HEK293 (cell line): ENCODE data around the gene MRPS18B.

ENCODE experiments used
- BCL11B ChIP-seq: fragments of 450-650 bp; formaldehyde crosslinking; IDR thresholded peaks from 2 replicates; pipeline ENCODE4 v1.5.1; 2016; ENCODE audit warnings: low read depth, missing biosample characterization, missing genetic modification characterization
- CTCF ChIP-seq: fragments of 450-650 bp; formaldehyde crosslinking; IDR thresholded peaks from 2 replicates; pipeline ENCODE4 v1.5.1; 2016; ENCODE audit warnings: missing biosample characterization, missing genetic modification characterization
- KLF8 ChIP-seq: fragments of 450-650 bp; formaldehyde crosslinking; IDR thresholded peaks from 2 replicates; pipeline ENCODE4 v1.5.1; 2016; ENCODE audit warnings: missing biosample characterization, missing genetic modification characterization
- MYNN ChIP-seq: fragments of 450-650 bp; formaldehyde crosslinking; IDR thresholded peaks from 2 replicates; pipeline ENCODE4 v1.5.1; 2016; ENCODE audit warnings: missing biosample characterization, missing genetic modification characterization, borderline replicate concordance
- REST ChIP-seq: fragments of 450-650 bp; formaldehyde crosslinking; IDR thresholded peaks from 2 replicates; pipeline ENCODE4 v1.5.1; 2016; ENCODE audit warnings: missing biosample characterization, missing genetic modification characterization
- SCRT2 ChIP-seq: fragments of 450-650 bp; formaldehyde crosslinking; IDR thresholded peaks from 2 replicates; pipeline ENCODE4 v1.5.1; 2016; ENCODE audit warnings: missing biosample characterization, missing genetic modification characterization
- ZNF335 ChIP-seq: fragments of 450-650 bp; formaldehyde crosslinking; conservative IDR thresholded peaks from 2 replicates; pipeline ENCODE4 v1.5.1; 2016; ENCODE audit warnings: missing biosample characterization, missing genetic modification characterization
- ZNF530 ChIP-seq: fragments of 450-650 bp; formaldehyde crosslinking; IDR thresholded peaks from 2 replicates; pipeline ENCODE4 v1.5.1; 2016; ENCODE audit warnings: low read depth, missing biosample characterization, missing genetic modification characterization
- TF ChIP-seq, protein P1 (sequence below): fragments of 450-650 bp; formaldehyde crosslinking; IDR thresholded peaks from 2 replicates; pipeline ENCODE4 v1.5.1; 2017; ENCODE audit warnings: missing biosample characterization, missing genetic modification characterization
- TF ChIP-seq, protein P2 (sequence below): fragments of 450-650 bp; formaldehyde crosslinking; optimal IDR thresholded peaks from 2 replicates; pipeline ENCODE3; 2016; ENCODE audit warnings: missing biosample characterization, mild to moderate bottlenecking, missing genetic modification characterization

- peak; percentile 50 for TF ChIP-seq CTCF (tag by site-specific recombination)
- no peak for TF ChIP-seq KLF8 (tag by site-specific recombination)
- TF ChIP-seq ZNF530 (tag by site-specific recombination), result no peak
- TF ChIP-seq ZNF335 (tag by site-specific recombination), result no peak
- no peak for TF ChIP-seq MYNN (tag by site-specific recombination)
- no peak for TF ChIP-seq BCL11B (tag by site-specific recombination)
- TF ChIP-seq SCRT2 (tag by site-specific recombination), result no peak
- TF ChIP-seq, protein P1, sequence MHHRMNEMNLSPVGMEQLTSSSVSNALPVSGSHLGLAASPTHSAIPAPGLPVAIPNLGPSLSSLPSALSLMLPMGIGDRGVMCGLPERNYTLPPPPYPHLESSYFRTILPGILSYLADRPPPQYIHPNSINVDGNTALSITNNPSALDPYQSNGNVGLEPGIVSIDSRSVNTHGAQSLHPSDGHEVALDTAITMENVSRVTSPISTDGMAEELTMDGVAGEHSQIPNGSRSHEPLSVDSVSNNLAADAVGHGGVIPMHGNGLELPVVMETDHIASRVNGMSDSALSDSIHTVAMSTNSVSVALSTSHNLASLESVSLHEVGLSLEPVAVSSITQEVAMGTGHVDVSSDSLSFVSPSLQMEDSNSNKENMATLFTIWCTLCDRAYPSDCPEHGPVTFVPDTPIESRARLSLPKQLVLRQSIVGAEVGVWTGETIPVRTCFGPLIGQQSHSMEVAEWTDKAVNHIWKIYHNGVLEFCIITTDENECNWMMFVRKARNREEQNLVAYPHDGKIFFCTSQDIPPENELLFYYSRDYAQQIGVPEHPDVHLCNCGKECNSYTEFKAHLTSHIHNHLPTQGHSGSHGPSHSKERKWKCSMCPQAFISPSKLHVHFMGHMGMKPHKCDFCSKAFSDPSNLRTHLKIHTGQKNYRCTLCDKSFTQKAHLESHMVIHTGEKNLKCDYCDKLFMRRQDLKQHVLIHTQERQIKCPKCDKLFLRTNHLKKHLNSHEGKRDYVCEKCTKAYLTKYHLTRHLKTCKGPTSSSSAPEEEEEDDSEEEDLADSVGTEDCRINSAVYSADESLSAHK (tag by site-specific recombination), result no peak
- TF ChIP-seq, protein P2, sequence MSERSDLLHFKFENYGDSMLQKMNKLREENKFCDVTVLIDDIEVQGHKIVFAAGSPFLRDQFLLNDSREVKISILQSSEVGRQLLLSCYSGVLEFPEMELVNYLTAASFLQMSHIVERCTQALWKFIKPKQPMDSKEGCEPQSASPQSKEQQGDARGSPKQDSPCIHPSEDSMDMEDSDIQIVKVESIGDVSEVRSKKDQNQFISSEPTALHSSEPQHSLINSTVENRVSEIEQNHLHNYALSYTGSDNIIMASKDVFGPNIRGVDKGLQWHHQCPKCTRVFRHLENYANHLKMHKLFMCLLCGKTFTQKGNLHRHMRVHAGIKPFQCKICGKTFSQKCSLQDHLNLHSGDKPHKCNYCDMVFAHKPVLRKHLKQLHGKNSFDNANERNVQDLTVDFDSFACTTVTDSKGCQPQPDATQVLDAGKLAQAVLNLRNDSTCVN (tag by site-specific recombination), result no peak
- no peak for TF ChIP-seq REST (tag by site-specific recombination)
Observed at GRCh38 chr6:30670760-30671527, 53.3 kb downstream of the MRPS18B start.
